Common myeloid progenitor, CD34-positive (primary cell): Measurements from ENCODE around the gene RABL3.
"Not testable (repeated sequence)": the region's sequence is repeated elsewhere in the genome, so short reads cannot be mapped to it uniquely, and the experiment has no call there.

Experiments used
- CTCF ChIA-PET: fragments of 350-600 bp; sonication (Branson Sonifier 250); formaldehyde crosslinking; loops from one replicate; lab custom pipeline; 2021; ENCODE audit warnings: antibody characterized with exemption; lab: Charles Lee
- POLR2A ChIA-PET: fragments of 350-600 bp; sonication (Branson Sonifier 250); formaldehyde crosslinking; loops from one replicate; lab custom pipeline; 2021; ENCODE audit warnings: antibody characterized with exemption; lab: Charles Lee
- DNase-seq, 3 donors: peaks; one replicate each; pipeline versions ENCODE4 v3.0.0 to v3.0.0-alpha.2; 2013
- H3K27ac ChIP-seq, 2 experiments: 1 replicate in 1 of 2; 2 replicates in 1 of 2; pipeline ENCODE4 v1.7.0; 2013; ENCODE audit warnings: inconsistent platforms in 2 of 2, low read length in 2 of 2, mild to moderate bottlenecking in 2 of 2, low read depth in 1 of 2, moderate library complexity in 1 of 2; ENCODE audit not compliant: severe bottlenecking in 2 of 2, insufficient read depth in 1 of 2, poor library complexity in 1 of 2
- H3K27me3 ChIP-seq, 5 experiments: replicated peaks in 2 of 5; 1 replicate in 3 of 5; 2 replicates in 2 of 5; pipeline versions ENCODE4 v1.6.1 to v1.7.0; 2013; ENCODE audit warnings: low read length in 4 of 5, mild to moderate bottlenecking in 2 of 5, moderate library complexity in 2 of 5, inconsistent platforms in 1 of 5; ENCODE audit not compliant: insufficient read depth in 5 of 5, control insufficient read depth in 4 of 5
- H3K36me3 ChIP-seq, 4 experiments: 1 replicate in 2 of 4; 2 replicates in 2 of 4; pipeline versions ENCODE4 v1.6.1 to v1.7.0; 2013; ENCODE audit warnings: low read length in 3 of 4, control low read depth in 1 of 4, mild to moderate bottlenecking in 1 of 4; ENCODE audit not compliant: control insufficient read depth in 4 of 4, insufficient read depth in 4 of 4
- H3K4me1 ChIP-seq, 4 experiments: 1 replicate in 3 of 4; 2 replicates in 1 of 4; pipeline versions ENCODE4 v1.6.1 to v1.7.1; 2013; ENCODE audit warnings: low read length in 3 of 4, mild to moderate bottlenecking in 3 of 4, control low read depth in 1 of 4, inconsistent platforms in 1 of 4, moderate library complexity in 1 of 4; ENCODE audit not compliant: control insufficient read depth in 4 of 4, insufficient read depth in 4 of 4; ENCODE audit errors: control extremely low read depth in 1 of 4
- H3K4me3 ChIP-seq, 7 experiments: 1 replicate in 4 of 7; 2 replicates in 3 of 7; pipeline versions ENCODE4 v1.5.1 to v1.7.0; 2013; ENCODE audit warnings: mild to moderate bottlenecking in 7 of 7, low read length in 6 of 7, moderate library complexity in 6 of 7, inconsistent platforms in 2 of 7, low read depth in 2 of 7, control low read depth in 1 of 7; ENCODE audit not compliant: insufficient read depth in 4 of 7, control insufficient read depth in 1 of 7; ENCODE audit errors: extremely low read depth in 1 of 7
- H3K9me3 ChIP-seq, 5 experiments: 1 replicate in 4 of 5; 2 replicates in 1 of 5; pipeline versions ENCODE4 v1.6.1 to v1.7.1; 2013; ENCODE audit warnings: low read length in 4 of 5, mild to moderate bottlenecking in 2 of 5, inconsistent platforms in 1 of 5, low read depth in 1 of 5, moderate library complexity in 1 of 5; ENCODE audit not compliant: control insufficient read depth in 4 of 5, insufficient read depth in 2 of 5; ENCODE audit errors: control extremely low read depth in 1 of 5
- WGBS: methylation state at CpG from one replicate; pipeline ENCODE4 v1.1.5; 2013; ENCODE audit not compliant: insufficient coverage; 5-methylcytosine and 5-hydroxymethylcytosine counted together

The RABL3 gene

DNA sequence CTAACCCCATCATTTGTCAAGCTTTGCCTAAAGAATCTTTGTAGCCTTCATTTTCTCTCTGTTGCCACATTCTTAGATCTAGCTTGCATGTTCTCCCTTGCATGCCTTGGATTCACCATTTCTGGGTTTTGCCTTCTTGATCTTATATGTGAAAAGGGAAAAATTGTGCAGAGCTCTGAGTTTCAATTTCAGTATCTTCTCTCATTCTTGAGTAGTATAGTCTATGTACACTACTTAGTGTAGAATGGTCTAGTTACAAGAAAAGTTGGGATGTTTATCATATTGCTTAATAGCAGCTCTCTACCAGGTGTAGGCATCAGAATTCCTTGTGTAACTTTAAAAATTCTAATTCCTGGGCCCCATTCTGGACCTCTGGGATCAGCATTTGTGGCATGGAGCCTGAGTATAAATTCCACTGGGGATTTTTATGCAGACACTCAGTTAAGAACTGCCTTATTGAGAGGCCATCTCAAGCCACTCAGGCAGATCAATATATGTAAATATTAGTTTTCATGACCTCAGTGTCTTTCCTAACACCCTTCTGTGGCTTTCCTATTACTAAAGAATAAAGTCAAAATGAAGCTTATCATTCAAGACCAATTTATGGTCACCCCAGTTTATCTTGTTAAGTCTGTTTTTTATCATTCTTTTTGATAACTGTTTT, 23.6 kb upstream of the RABL3 start:
- CTCF ChIA-PET = no interaction called here
- Histone ChIP-seq H3K4me3 (no peak overlapping the region), H3K36me3 (peaks cover 2 to 5% (median 3%) of the 10 kb centered on the region in 4 experiments), H3K4me1 (no peaks in the 10 kb centered on the region), H3K9me3 (no peaks in the 10 kb centered on the region), H3K27me3 (no peaks in the 10 kb centered on the region), H3K27ac (no peak overlapping the region)
- DNase-seq = no peak
- POLR2A ChIA-PET = interaction anchor here (0.5 kb wide), 1 partner anchor 346 kb away, joined by 3 read pairs; no protein-coding TSS in a partner anchor

DNA sequence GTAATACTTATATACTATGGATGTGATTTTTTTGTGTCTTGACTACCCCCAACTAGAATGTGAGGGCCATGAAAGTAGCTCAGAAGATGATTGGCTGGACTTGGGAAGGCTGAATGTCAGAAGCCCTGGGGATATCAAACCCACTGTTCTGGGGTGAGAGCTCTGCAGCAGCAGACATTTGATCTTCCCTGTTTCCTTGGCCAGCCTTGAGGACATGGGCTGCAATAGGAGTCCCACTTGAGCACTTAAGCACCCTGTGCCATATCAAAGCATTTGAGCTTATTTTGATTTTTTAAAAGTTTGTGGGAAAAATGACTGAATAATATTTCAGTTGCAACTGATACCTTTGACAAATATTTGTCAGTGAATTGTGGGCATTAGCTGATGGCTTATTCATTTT, 21.9 kb upstream of the RABL3 start:
- CTCF ChIA-PET = no interaction called here
- Histone ChIP-seq H3K27me3 (no peaks in the 10 kb centered on the region), H3K27ac (no peak overlapping the region), H3K9me3 (no peaks in the 10 kb centered on the region), H3K4me1 (no peaks in the 10 kb centered on the region), H3K36me3 (peaks cover 0 to 2% (median 0%) of the 10 kb centered on the region in 4 experiments), H3K4me3 (no peak overlapping the region)
- POLR2A ChIA-PET = no interaction called here
- no peak for DNase-seq

DNA sequence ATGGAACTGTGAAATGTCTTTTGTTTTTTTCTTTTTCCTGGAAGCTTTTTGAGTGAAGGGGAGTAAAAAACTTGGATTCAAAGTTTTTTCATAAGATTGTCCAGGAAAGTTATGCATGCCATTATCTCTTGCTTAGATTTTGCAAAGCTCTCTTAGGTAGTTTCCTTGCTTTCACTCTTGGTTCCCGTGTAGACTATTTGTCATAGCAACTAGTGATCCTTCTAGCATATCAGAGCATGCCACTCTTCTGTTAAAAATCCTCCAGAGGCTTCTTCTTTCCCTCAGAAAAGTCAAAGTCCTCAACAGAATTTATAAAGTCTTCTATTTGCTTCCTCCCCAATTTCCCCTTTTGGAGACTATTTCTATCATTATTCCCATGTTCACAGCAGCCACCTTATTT, 21.3 kb upstream of the RABL3 start:
- no peak overlapping the region for H3K27ac ChIP-seq
- H3K4me1 ChIP-seq = no peaks in the 10 kb centered on the region
- CTCF ChIA-PET = no interaction called here

DNA sequence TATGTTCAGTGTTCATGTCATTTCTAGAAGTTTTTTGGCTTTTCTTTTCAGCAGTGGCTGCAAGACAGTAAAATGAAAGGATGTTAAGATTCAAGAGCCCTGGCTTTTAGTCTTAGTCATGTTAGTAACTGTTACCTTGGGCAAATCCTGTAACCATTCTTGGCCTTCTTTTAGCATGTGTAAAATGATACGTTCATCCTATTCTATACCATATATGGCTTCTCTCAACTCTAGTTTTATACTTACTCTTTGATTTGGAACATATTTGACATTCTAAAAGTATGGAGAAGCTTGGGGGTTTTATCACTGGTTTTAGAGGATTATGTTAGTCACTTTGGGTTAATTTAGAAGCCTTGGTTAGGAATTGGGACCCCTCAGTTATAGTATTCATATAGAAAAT, 20.3 kb upstream of the RABL3 start:
- Histone ChIP-seq H3K4me3 (no peak overlapping the region), H3K27me3 (no peaks in the 10 kb centered on the region), H3K36me3 (peaks cover 0 to 3% (median under 1%) of the 10 kb centered on the region in 4 experiments), H3K9me3 (peaks cover 0 to 1% (median 0%) of the 10 kb centered on the region in 5 experiments), H3K27ac (no peak overlapping the region), H3K4me1 (no peaks in the 10 kb centered on the region)
- no peak for DNase-seq
- no CpG with 5 or more reads among the region's 1 CpG for WGBS
- ChIA-PET POLR2A (no interaction called here), CTCF (no interaction called here)

More for the DNA sequence above, 21.3 kb upstream of the RABL3 start:
- POLR2A ChIA-PET = no interaction called here
- Histone ChIP-seq H3K4me3 (no peak overlapping the region), H3K36me3 (peaks cover 0 to 2% (median 0%) of the 10 kb centered on the region in 4 experiments), H3K27me3 (no peaks in the 10 kb centered on the region), H3K9me3 (no peaks in the 10 kb centered on the region)
- DNase-seq = no peak
- WGBS = 93% methylated on average over 1 of the region's 1 CpG

DNA sequence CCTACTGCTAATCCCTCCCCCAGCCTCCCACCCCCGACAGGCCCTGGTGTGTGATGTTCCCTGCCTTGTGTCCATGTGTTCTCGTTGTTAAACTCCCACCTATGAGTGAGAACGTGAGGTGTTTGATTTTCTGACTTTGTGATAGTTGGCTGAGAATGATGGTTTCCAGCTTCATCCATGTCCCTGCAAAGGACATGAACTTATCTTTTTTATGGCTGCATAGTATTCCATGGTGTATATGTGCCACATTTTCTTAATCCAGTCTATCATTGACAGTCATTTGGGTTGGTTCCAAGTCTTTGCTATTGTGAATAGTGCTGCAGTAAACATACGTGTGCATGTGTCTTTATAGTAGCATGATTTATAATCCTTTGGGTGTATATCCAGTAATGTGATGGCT, 16.2 kb upstream of the RABL3 start:
- H3K27ac ChIP-seq, H3K4me1 ChIP-seq, H3K27me3 ChIP-seq, CTCF ChIA-PET, H3K9me3 ChIP-seq, POLR2A ChIA-PET, DNase-seq, H3K4me3 ChIP-seq: not testable (repeated sequence)
- H3K36me3 ChIP-seq = peaks cover under 1 to 11% (median 8%) of the 10 kb centered on the region in 4 experiments
- no CpG with 5 or more reads among the region's 4 CpGs for WGBS

DNA sequence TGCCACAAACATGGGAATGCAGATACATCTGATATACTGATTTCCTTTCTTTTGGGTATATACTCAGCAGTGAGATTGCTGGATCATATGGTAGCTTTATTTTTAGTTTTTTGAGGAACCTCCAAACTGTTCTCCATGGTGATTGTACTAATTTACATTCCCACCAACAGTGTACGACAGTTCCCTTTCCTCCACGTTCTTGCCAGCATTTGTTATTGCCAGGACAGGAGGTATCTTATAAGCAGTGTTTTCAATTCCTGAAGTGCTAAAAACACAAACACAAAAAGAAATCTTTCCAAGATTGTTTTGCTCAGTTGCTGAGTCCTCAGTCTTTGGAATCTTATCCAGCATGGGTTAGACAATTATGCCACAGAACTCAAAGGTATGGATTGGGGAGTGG, 13.7 kb upstream of the RABL3 start:
- ChIA-PET CTCF (no interaction called here), POLR2A (no interaction called here)
- Histone ChIP-seq H3K27ac (no peak overlapping the region), H3K36me3 (peaks cover 9 to 30% (median 13%) of the 10 kb centered on the region in 4 experiments), H3K4me3 (no peak overlapping the region), H3K9me3 (peaks cover 0 to 1% (median 0%) of the 10 kb centered on the region in 5 experiments), H3K4me1 (no peaks in the 10 kb centered on the region), H3K27me3 (no peaks in the 10 kb centered on the region)
- DNase-seq = no peak
- 75% methylated on average over 2 of the region's 2 CpGs for WGBS

DNA sequence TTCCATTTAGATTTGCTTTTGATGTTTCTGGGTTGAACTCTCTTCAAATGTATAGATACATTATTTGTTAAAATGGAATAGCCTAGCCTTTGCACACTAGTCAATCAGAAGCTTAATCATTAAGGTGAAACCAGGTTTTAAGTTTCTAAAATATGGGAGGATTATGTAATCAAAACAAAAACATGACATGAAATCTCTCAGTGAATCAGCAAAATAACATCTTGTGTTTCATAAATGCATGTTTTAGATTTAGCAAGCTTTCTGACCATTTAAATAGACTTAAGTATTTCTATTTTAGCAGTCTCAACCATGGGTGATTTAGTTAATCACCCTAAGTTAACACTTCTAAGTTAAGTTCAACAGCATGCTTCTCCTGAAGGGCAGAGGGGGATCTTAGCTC, 11.5 kb upstream of the RABL3 start:
- ChIA-PET CTCF (interaction anchor here (1.1 to 1.6 kb wide), 2 partner anchors 14 to 40 kb away, joined by 4 to 6 read pairs; no protein-coding TSS in a partner anchor), POLR2A (no interaction called here)
- Histone ChIP-seq H3K4me1 (no peaks in the 10 kb centered on the region), H3K4me3 (no peak overlapping the region), H3K27ac (no peak overlapping the region), H3K9me3 (peaks cover 0 to 1% (median 0%) of the 10 kb centered on the region in 5 experiments), H3K27me3 (no peaks in the 10 kb centered on the region), H3K36me3 (peaks cover 9 to 38% (median 17%) of the 10 kb centered on the region in 4 experiments)
- no peak for DNase-seq
